HEK293 (cell line): Measurements from ENCODE around the gene RPS6KA4.

Experiments
- CTCF ChIP-seq: fragments of 450-650 bp; formaldehyde crosslinking; IDR thresholded peaks from 2 replicates; pipeline ENCODE4 v1.5.1; 2016; ENCODE audit warnings: missing biosample characterization, missing genetic modification characterization
- KLF1 ChIP-seq: fragments of 450-650 bp; formaldehyde crosslinking; IDR thresholded peaks from 2 replicates; pipeline ENCODE4 v1.5.1; 2016; ENCODE audit warnings: missing biosample characterization, missing genetic modification characterization
- KLF16 ChIP-seq: fragments of 450-650 bp; formaldehyde crosslinking; IDR thresholded peaks from 2 replicates; pipeline ENCODE4 v1.5.1; 2017; ENCODE audit warnings: missing biosample characterization, missing genetic modification characterization
- KLF9 ChIP-seq: fragments of 450-650 bp; formaldehyde crosslinking; IDR thresholded peaks from 2 replicates; pipeline ENCODE4 v1.5.1; 2016; ENCODE audit warnings: missing biosample characterization, missing genetic modification characterization, low read depth
- PATZ1 ChIP-seq: fragments of 450-650 bp; formaldehyde crosslinking; IDR thresholded peaks from 2 replicates; pipeline ENCODE4 v1.5.1; 2016; ENCODE audit warnings: missing biosample characterization, missing genetic modification characterization
- PRDM10 ChIP-seq: fragments of 450-650 bp; formaldehyde crosslinking; IDR thresholded peaks from 2 replicates; pipeline ENCODE4 v1.5.1; 2016; ENCODE audit warnings: missing biosample characterization, missing genetic modification characterization
- ZBTB17 ChIP-seq: fragments of 450-650 bp; formaldehyde crosslinking; IDR thresholded peaks from 2 replicates; pipeline ENCODE4 v1.5.1; 2016; ENCODE audit warnings: missing biosample characterization, missing genetic modification characterization
- ZBTB8A ChIP-seq: fragments of 450-650 bp; formaldehyde crosslinking; IDR thresholded peaks from 2 replicates; pipeline ENCODE4 v1.5.1; 2016; ENCODE audit warnings: missing biosample characterization, missing genetic modification characterization
- ZEB2 ChIP-seq: fragments of 450-650 bp; formaldehyde crosslinking; IDR thresholded peaks from 2 replicates; pipeline ENCODE4 v1.5.1; 2016; ENCODE audit warnings: missing biosample characterization, missing genetic modification characterization
- ZFP37 ChIP-seq: fragments of 450-650 bp; formaldehyde crosslinking; IDR thresholded peaks from 2 replicates; pipeline ENCODE4 v1.5.1; 2016; ENCODE audit warnings: missing biosample characterization, missing genetic modification characterization
- ZFP69B ChIP-seq: fragments of 450-650 bp; formaldehyde crosslinking; IDR thresholded peaks from 2 replicates; pipeline ENCODE4 v1.5.1; 2016; ENCODE audit warnings: missing biosample characterization, missing genetic modification characterization
- ZIC2 ChIP-seq: fragments of 450-650 bp; formaldehyde crosslinking; IDR thresholded peaks from 2 replicates; pipeline ENCODE4 v1.5.1; 2016; ENCODE audit warnings: missing biosample characterization, missing genetic modification characterization
- ZNF121 ChIP-seq: fragments of 450-650 bp; formaldehyde crosslinking; IDR thresholded peaks from 2 replicates; pipeline ENCODE4 v1.5.1; 2016; ENCODE audit warnings: missing biosample characterization, missing genetic modification characterization
- ZNF146 ChIP-seq: fragments of 450-650 bp; formaldehyde crosslinking; IDR thresholded peaks from 2 replicates; pipeline ENCODE4 v1.5.1; 2016; ENCODE audit warnings: missing biosample characterization, missing genetic modification characterization
- ZNF148 ChIP-seq: fragments of 450-650 bp; formaldehyde crosslinking; IDR thresholded peaks from 2 replicates; pipeline ENCODE4 v1.5.0; 2017; ENCODE audit warnings: missing biosample characterization, missing genetic modification characterization, borderline replicate concordance
- ZNF155 ChIP-seq: fragments of 450-650 bp; formaldehyde crosslinking; IDR thresholded peaks from 2 replicates; pipeline ENCODE4 v1.5.1; 2016; ENCODE audit warnings: missing biosample characterization, missing genetic modification characterization
- ZNF202 ChIP-seq: fragments of 450-650 bp; formaldehyde crosslinking; IDR thresholded peaks from 2 replicates; pipeline ENCODE4 v1.5.1; 2016; ENCODE audit warnings: missing biosample characterization, missing genetic modification characterization, borderline replicate concordance
- ZNF211 ChIP-seq: fragments of 450-650 bp; formaldehyde crosslinking; IDR thresholded peaks from 2 replicates; pipeline ENCODE4 v1.5.1; 2016; ENCODE audit warnings: low read depth, missing biosample characterization, missing genetic modification characterization
- ZNF223 ChIP-seq: fragments of 450-650 bp; formaldehyde crosslinking; IDR thresholded peaks from 2 replicates; pipeline ENCODE4 v1.5.1; 2016; ENCODE audit warnings: missing biosample characterization, missing genetic modification characterization
- ZNF280C ChIP-seq: fragments of 450-650 bp; formaldehyde crosslinking; IDR thresholded peaks from 2 replicates; pipeline ENCODE4 v1.5.1; 2016; ENCODE audit warnings: missing biosample characterization, missing genetic modification characterization
- ZNF324 ChIP-seq: fragments of 450-650 bp; formaldehyde crosslinking; IDR thresholded peaks from 2 replicates; pipeline ENCODE4 v1.5.1; 2016; ENCODE audit warnings: missing biosample characterization, missing genetic modification characterization
- ZNF416 ChIP-seq: fragments of 450-650 bp; formaldehyde crosslinking; IDR thresholded peaks from 2 replicates; pipeline ENCODE4 v1.5.1; 2016; ENCODE audit warnings: missing biosample characterization, missing genetic modification characterization
- ZNF423 ChIP-seq: fragments of 450-650 bp; formaldehyde crosslinking; IDR thresholded peaks from 2 replicates; pipeline ENCODE4 v1.5.1; 2016; ENCODE audit warnings: missing biosample characterization, missing genetic modification characterization
- ZNF639 ChIP-seq: fragments of 450-650 bp; formaldehyde crosslinking; IDR thresholded peaks from 2 replicates; pipeline ENCODE4 v1.5.1; 2016; ENCODE audit warnings: missing biosample characterization, missing genetic modification characterization
- ZNF658 ChIP-seq: fragments of 450-650 bp; formaldehyde crosslinking; IDR thresholded peaks from 2 replicates; pipeline ENCODE4; 2016; ENCODE audit warnings: missing biosample characterization, missing genetic modification characterization
- ZNF792 ChIP-seq: fragments of 450-650 bp; formaldehyde crosslinking; IDR thresholded peaks from 2 replicates; pipeline ENCODE4 v1.5.1; 2016; ENCODE audit warnings: missing biosample characterization, missing genetic modification characterization

Gene RPS6KA4

GRCh38 chr11:64317961-64318765, 40.8 kb upstream of the RPS6KA4 start, which contains the start of gene PRDX5 (continued):
- TF ChIP-seq ZEB2 (tag by site-specific recombination): no peak; the same call in 1 of the 2 replicates
- peak; percentile 35; the same call in 1 of the 2 replicates for TF ChIP-seq ZNF423
- 0 out of 2 replicates have a peak, but pooled peaks have one; percentile 19 for TF ChIP-seq ZNF792 (tag by site-specific recombination)
- peak; percentile 67 for TF ChIP-seq ZNF324
- TF ChIP-seq ZNF416 (tag by site-specific recombination): no peak
- no peak for TF ChIP-seq ZNF223 (tag by site-specific recombination)
- 0 out of 2 replicates have a peak, but pooled peaks have one; percentile 48 for TF ChIP-seq KLF9 (tag by site-specific recombination)
- TF ChIP-seq ZNF155: no peak
- peak; percentile 94 for TF ChIP-seq PATZ1
- peak; percentile 80 for TF ChIP-seq ZIC2 (tag by site-specific recombination)
- no peak for TF ChIP-seq ZNF202 (tag by site-specific recombination)
- TF ChIP-seq ZNF280C (tag by site-specific recombination): no peak
- no peak for TF ChIP-seq ZNF148 (tag by site-specific recombination)
- TF ChIP-seq ZFP69B (tag by site-specific recombination): peak; percentile 71; the same call in 1 of the 2 replicates
- peak; percentile 57 for TF ChIP-seq KLF16 (tag by site-specific recombination)
- TF ChIP-seq PRDM10: peak; percentile 80
- no peak for TF ChIP-seq ZNF146 (tag by site-specific recombination)
- peak; percentile 95 for TF ChIP-seq ZBTB8A (tag by site-specific recombination)
- no peak for TF ChIP-seq ZNF211
- no peak for TF ChIP-seq ZNF121 (tag by site-specific recombination)
- TF ChIP-seq ZNF658 (tag by site-specific recombination): no peak
- TF ChIP-seq KLF1 (tag by site-specific recombination): peak; percentile 43; the same call in 1 of the 2 replicates
- TF ChIP-seq CTCF (tag by site-specific recombination): peak; percentile 95
- TF ChIP-seq ZBTB17 (tag by site-specific recombination): peak; percentile 17; the same call in 1 of the 2 replicates
- TF ChIP-seq ZNF639 (tag by site-specific recombination): 0 out of 2 replicates have a peak, but pooled peaks have one; percentile 46
- peak; percentile 37; the same call in 1 of the 2 replicates for TF ChIP-seq ZFP37 (tag by site-specific recombination)
